Epidermal melanocyte (primary cell): ENCODE results near the gene CACTIN.
"Not testable (repeated sequence)": the region's sequence is repeated elsewhere in the genome, so short reads cannot be mapped to it uniquely, and the experiment has no call there.

ENCODE experiments used
- DNase-seq: peaks from one replicate; pipeline ENCODE4 v3.0.0; 2011; ENCODE audit warnings: low spot score; ENCODE audit not compliant: insufficient read length

CACTIN gene

DNA sequence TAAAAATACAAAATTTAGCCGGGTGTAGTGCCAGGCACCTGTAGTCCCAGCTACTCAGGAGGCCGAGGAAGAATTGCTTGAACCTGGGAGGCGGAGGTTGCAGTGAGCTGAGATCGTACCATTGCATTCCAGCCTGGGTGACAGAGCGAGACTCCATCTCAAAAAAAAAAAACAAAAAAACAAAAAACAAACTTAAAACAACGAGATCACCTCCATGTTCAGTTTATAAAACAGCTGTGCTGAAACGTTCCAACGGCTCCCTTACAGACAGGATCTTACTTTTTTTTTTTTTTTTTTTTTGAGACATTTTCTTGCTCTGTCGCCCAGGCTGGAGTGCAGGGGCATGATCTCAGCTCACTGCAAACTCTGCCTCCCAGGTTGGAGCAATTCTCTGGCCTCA is 2.2 kb upstream of the CACTIN start:
- DNase-seq: not testable (repeated sequence)

DNA sequence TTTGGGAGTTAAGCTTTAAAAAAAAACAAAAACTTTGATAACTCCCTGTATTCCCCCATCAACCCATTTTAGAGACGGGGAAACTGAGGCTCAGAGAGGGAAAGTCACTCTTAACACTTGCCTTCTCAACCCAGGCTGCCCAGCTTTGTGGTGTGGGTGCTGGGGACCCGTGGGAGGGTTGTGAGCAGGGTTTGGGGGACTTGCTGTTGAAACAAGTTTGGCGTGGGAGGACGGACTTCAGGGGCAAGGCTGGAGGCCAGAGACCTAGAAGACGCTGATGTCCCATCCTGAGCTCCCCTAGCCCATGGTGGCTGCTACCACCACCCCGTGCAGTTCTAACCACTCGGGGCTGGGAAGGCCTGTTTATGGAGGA is 747 bp upstream of the CACTIN start:
- DNase-seq: no peak

DNA sequence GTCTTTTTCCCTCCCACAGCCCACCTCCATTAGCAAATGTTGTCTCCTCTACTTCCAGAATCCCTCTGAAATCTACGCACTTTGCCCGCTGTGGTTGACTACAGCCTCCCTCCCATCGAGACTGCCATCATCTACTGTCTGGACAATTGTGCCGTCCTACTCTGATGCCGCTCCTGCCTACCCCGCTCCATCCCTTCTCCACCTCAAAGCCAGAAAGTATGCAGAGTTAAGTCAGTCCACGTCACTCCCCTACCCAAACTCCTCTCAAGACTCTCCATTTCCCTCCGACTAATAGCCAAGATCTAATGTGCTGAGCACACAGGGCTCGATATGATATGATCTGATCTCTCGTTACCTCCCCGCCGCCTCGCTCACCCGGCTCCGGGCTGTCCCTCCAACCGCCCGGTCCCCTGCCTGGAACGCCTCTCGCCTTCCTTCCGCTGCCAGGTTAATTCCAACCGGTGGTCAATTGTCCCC is 556 bp downstream of the CACTIN start:
- DNase-seq: no peak

GRCh38 chr19:3623716-3624115 is 2.9 kb downstream of the CACTIN start:
- no peak for DNase-seq

DNA sequence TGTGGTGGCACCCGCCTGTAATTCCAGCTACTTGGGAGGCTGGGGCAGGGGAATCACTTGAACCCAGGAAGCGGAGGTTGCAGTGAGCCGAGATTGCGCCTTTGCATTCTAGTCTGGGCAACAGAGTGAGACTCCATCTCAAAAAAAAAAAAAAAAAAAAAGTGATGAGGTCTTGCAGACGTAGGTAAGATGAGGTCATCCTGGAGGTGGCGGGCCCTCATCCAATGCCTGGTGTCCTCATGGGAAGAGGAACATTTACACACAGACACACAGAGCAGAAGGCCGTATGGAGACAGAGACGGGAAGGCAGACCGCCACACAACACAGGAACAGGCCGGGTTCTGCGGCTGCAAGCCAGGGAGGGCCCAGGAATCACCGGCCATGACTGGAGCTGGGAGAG is 4.4 kb downstream of the CACTIN start:
- no peak for DNase-seq

DNA sequence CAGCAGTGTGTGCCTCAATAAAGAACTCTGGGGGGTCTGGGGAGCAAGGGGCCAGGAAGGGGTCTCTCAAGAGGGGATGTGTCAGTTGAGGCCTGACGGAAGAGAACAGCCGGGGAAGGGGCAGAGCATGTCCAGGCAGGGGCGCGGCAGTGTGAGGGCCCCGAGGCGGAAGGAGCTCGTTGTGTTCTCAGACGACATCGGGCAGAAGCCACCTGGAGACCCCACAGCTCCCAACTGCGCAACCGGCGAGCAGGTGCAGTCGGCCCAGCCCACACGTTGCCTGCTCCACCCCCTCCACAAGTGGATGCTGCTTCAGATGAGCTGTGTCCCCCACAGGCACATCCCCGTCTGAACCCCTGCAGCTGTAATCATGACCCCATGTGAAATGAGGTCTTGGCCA is 4.9 kb downstream of the CACTIN start:
- DNase-seq: no peak

GRCh38 chr19:3620817-3621547 is 5.6 kb downstream of the CACTIN start:
- no peak for DNase-seq

- no peak for DNase-seq
Observed at GRCh38 chr19:3620145-3620816, 6.3 kb downstream of the CACTIN start.

- DNase-seq: no peak
Observed at GRCh38 chr19:3619631-3620012, 7.0 kb downstream of the CACTIN start.

DNA sequence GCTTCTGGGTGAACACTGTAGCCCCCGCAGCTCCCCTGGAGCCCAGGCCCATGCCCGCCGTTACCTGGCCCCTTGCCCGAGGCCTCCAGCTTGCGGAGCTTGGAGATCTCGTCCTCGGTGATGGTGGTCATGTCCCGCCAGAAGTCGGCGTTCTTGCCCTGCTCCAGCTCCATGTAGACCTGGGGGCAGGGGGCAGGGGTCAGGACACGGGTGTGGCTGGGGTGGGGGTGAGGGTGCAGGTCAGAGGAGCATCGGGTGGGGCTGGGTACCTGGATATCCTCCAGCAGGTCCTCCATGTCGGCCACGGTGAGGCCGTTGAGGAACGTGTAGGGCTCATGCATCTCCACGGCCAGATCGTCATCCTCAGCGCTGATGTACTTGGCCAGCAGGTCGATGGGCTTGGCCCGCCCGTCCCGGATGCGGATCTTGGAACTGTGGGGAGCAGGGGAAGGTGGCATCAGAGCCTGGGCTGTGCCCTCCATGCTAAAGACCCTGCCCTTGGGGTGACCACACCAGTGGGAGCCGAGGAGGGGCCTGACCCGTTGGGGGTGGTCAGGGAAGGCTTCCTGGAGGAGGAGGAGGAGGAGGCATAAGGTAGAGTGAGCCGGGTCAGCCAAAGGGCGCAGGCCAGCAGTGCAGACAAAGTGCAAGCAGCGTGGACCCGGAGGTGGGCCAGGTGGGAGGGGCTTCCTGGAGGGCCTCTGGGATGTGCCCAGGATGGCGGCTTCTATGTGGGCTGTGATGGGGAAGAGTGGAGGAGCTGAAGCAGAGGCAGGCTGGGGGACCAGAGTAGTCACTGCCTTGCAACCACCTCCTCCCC is 7.6 kb downstream of the CACTIN start:
- DNase-seq: no peak

DNA sequence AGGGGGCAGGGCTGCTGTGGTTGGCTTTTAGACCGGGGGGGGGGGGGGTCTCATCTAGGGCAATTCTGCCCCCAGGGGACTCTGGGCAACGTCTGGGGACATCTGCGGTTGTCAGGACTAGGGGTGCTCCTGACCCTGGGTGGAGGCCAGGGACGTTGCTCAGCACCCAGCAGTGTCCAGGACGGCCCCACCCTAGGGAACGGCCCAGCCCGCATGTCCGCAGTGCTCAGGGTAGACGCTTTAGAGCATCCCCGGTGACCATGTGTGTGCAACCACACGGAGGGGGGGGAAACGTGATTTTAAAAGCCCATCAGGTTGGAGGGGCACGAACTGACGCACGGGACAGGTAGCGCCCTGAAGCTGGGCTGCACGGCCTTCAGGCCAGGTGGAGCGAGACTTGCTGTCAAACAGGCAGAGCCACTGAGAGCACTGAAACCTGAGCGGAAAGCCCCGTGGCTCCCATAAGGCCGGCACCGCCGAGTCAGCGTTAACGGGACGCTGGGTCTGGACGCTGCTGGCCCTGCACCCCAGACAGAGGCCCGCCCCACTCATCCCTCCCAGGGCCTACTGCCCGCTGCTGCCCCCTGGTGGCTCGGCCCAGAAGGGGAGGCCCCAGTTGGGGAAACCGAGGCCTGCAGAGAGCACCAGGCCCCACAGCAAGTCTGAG is 8.3 kb downstream of the CACTIN start:
- DNase-seq: peak; percentile 98

DNA sequence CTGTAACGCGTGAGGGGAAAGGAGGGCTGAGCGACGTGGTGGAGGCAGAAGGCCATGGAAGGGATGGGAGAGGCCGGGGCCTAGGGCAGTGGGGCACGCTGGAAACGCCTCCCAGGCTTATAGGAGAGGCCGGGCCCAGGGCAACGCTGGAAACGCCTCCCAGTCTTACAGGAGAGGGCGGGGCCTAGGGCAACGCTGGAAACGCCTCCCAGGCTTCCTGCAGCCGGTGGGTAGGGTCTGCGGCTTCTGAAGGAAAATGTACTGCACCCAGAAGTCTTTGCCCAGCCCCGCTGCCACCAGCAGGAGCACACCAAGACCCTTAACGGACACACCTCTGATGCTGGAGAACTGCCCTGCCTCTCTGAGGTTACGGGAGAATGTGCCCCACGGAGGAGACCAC is 9.1 kb downstream of the CACTIN start:
- DNase-seq: no peak

DNA sequence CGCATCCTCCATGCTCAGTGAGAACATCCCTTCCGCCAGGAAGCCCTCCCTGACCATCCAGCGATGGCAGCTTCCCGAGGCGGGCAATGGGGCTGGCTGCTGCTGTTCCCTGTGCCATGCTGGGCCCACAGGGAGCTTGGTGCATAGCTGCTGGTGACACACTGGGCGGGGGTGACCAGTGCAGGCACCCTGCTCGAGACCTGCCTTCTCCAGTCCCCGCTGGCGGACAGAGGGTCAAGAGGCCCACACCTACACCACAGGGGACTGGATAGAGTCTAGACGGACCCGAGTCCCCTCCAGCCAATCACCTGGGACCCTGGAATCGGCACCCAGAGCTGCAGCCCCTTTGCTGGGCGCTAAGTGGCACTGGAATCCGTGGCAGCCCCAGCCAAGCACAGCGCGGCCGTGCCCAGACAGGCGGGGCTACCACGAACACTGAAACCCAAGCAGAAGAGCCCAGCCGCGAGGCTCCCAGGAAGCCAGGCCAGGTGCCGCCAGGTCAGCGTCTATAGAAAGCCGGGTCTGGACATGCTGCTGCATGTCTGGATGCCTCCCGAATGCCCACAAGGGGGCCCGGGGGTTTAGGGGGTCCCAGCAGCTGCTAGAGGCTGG is 11.0 kb downstream of the CACTIN start:
- no peak for DNase-seq

GRCh38 chr19:3614858-3615505 is 11.6 kb downstream of the CACTIN start:
- no peak for DNase-seq

- no peak for DNase-seq
Observed at GRCh38 chr19:3613818-3614661, 12.6 kb downstream of the CACTIN start.

- no peak for DNase-seq
Observed at GRCh38 chr19:3612901-3613741, 13.5 kb downstream of the CACTIN start.

DNA sequence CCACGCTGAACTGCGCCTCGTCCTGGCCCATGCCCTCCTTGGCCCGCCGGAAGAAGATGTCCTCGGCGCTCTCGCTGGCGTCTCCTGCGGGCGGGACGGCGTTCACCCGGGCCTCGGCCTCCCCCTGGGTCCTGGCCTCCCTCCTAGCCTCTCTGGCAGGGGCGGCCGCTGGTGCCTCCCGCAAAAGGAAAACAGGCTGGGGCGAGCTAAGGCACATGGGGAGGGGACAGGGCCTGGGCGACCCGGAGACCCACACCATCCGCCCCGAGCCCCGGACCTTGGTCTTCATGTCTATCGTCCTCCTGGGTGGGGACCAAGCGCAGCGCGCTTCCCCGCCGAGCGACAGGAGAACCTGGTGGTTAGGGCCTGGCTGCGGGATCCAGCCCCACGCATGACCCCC is 14.3 kb downstream of the CACTIN start:
- DNase-seq: no peak

DNA sequence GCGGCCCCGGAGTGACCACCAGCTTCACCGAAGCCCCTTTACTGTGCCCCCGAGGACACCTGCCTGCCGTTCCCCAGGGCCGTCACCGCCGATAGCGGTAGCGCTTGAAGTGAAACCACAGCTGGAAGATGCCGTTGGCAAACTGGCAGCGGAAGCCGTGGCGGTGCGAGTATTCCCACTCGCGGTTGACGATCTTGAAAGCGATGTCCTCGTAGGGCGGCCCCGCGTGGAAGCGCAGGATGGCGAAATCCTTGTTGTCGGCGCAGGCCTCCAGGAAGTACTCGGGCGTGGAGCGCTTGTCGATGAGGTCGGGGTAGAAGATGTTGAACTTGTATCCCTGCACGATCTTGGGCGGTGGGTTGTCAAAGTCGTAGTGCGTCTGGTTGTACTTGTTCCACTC is 14.7 kb downstream of the CACTIN start:
- DNase-seq: no peak
